Neutrophil (primary cell): Measurements from ENCODE around the gene ANKHD1.
"Not testable (repeated sequence)": the region's sequence is repeated elsewhere in the genome, so short reads cannot be mapped to it uniquely, and the experiment has no call there.

Experiments used
- H3K27ac ChIP-seq: fragments of 200-600 bp; sonication (generic); 2 replicates; pipeline ENCODE4 v1.5.1; 2016; ENCODE audit warnings: mild to moderate bottlenecking, moderate library complexity
- H3K27me3 ChIP-seq: fragments of 200-600 bp; sonication (generic); 2 replicates; pipeline ENCODE4 v1.6.0; 2016; ENCODE audit warnings: mild to moderate bottlenecking
- H3K36me3 ChIP-seq: fragments of 200-600 bp; sonication (generic); 2 replicates; pipeline ENCODE4 v1.5.1; 2017
- H3K4me1 ChIP-seq, 2 experiments: fragments of 200-600 bp in 1 of 2; sonication (generic) in 1 of 2; 1 replicate in 1 of 2; 2 replicates in 1 of 2; pipeline versions ENCODE4 v1.5.1 to v1.6.1; 2013 to 2016; ENCODE audit warnings: low read depth in 1 of 2, low read length in 1 of 2, mild to moderate bottlenecking in 1 of 2, moderate library complexity in 1 of 2; ENCODE audit not compliant: control insufficient read depth in 1 of 2, insufficient read depth in 1 of 2
- H3K4me3 ChIP-seq, 2 experiments: fragments of 200-600 bp in 1 of 2; sonication (generic) in 1 of 2; 1 replicate in 1 of 2; 2 replicates in 1 of 2; pipeline ENCODE4 v1.5.1; 2013 to 2016; ENCODE audit warnings: low read depth in 1 of 2, low read length in 1 of 2, mild to moderate bottlenecking in 1 of 2, moderate library complexity in 1 of 2
- H3K9me3 ChIP-seq: fragments of 200-600 bp; sonication (generic); 2 replicates; pipeline ENCODE4 v1.5.1; 2016
- CTCF ChIP-seq: fragments of 200-600 bp; sonication (generic); IDR thresholded peaks from 2 replicates; pipeline ENCODE4 v1.5.1; 2016; ENCODE audit warnings: antibody characterized with exemption

ANKHD1 gene

DNA sequence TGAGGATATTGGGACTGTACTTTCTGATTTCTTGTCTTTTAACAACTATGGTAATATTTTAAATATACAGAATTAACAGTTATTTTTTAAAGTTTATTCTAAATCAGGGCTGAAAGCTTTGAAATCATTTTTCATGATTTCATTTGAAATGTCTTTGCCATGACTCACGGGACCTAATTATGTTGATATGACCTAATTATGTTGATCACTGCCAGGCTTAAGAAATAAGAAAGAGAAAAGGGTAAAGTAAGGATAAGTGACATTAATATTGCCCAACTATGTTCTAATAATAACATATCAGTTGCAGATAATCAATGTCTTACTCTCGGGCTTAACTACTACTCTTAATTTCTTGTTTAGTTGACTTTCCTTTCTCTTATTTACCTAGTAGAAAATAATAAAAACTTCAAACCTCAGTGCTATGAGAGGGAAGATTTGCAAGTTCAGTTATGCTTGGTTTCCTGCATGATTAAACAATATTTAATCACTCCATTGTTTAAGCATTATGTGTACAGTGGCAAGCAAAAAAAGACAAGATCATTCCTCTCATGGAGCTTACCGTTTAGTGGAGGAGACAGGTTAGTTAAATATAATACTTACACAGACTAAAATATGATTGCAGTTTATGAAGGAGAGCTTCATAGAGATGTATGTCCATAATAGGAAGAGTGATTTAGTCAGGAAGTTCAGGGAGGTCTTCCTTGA lies 78.8 kb downstream of the ANKHD1 start:
- no peaks in the 10 kb centered on the region for H3K4me1 ChIP-seq
- no peaks in the 10 kb centered on the region for H3K27me3 ChIP-seq
- no peaks in the 10 kb centered on the region for H3K9me3 ChIP-seq
- TF ChIP-seq CTCF = no peak
- no peak overlapping the region for H3K4me3 ChIP-seq
- H3K36me3 ChIP-seq = peaks cover 41% of the 10 kb centered on the region
- no peak overlapping the region for H3K27ac ChIP-seq

GRCh38 chr5:140481758-140482157 lies 80.1 kb downstream of the ANKHD1 start:
- peaks cover 54% of the 10 kb centered on the region for H3K36me3 ChIP-seq

DNA sequence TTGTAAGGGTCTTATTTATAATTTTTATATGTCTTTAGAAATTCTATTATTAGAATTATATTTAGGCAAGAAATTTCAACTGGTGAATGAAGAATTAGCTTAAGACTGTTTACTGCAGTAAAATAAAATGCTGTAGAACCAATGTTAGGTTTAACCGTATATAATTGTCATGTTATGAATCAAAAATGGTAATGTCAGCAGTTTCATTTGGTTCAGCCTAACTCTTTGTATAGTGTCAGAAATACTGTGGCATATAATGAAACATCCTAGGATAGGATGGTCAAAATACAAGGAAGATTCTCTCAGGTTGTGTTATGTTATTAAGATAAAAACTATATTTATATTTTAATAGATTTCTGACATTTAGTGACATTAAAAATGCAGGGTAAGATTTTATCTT lies 81.4 kb downstream of the ANKHD1 start:
- no peaks in the 10 kb centered on the region for H3K4me1 ChIP-seq
- peaks cover 57% of the 10 kb centered on the region for H3K36me3 ChIP-seq
- H3K9me3 ChIP-seq = no peaks in the 10 kb centered on the region
- H3K27me3 ChIP-seq = no peaks in the 10 kb centered on the region
- TF ChIP-seq CTCF = no peak
- H3K4me3 ChIP-seq = no peak overlapping the region
- H3K27ac ChIP-seq = no peak overlapping the region

More at GRCh38 chr5:140481758-140482157, 80.1 kb downstream of the ANKHD1 start:
- H3K4me3 ChIP-seq = no peak overlapping the region
- no peaks in the 10 kb centered on the region for H3K4me1 ChIP-seq
- H3K9me3 ChIP-seq = no peaks in the 10 kb centered on the region
- TF ChIP-seq CTCF = no peak
- no peaks in the 10 kb centered on the region for H3K27me3 ChIP-seq
- no peak overlapping the region for H3K27ac ChIP-seq

GRCh38 chr5:140488141-140488540 lies 86.5 kb downstream of the ANKHD1 start:
- not testable (repeated sequence) for H3K4me1 ChIP-seq, H3K27ac ChIP-seq, H3K9me3 ChIP-seq, H3K27me3 ChIP-seq, H3K4me3 ChIP-seq
- peaks cover 85% of the 10 kb centered on the region for H3K36me3 ChIP-seq

- no peak overlapping the region for H3K4me3 ChIP-seq
- TF ChIP-seq CTCF = no peak
- H3K4me1 ChIP-seq = no peaks in the 10 kb centered on the region
- peaks cover 79% of the 10 kb centered on the region for H3K36me3 ChIP-seq
- no peaks in the 10 kb centered on the region for H3K27me3 ChIP-seq
- no peak overlapping the region for H3K27ac ChIP-seq
- H3K9me3 ChIP-seq = no peaks in the 10 kb centered on the region
Observed at GRCh38 chr5:140488914-140489313, 87.3 kb downstream of the ANKHD1 start.

GRCh38 chr5:140497897-140498296 lies 96.3 kb downstream of the ANKHD1 start:
- H3K36me3 ChIP-seq = peaks cover 41% of the 10 kb centered on the region
- no peaks in the 10 kb centered on the region for H3K4me1 ChIP-seq
- no peaks in the 10 kb centered on the region for H3K9me3 ChIP-seq
- H3K4me3 ChIP-seq = no peak overlapping the region
- TF ChIP-seq CTCF = no peak
- H3K27ac ChIP-seq = no peak overlapping the region
- H3K27me3 ChIP-seq = no peaks in the 10 kb centered on the region
